ENCODE measurements around the gene ULK1.
A peak's percentile ranks its signal among the peaks of the same experiment; 100 is the strongest.
"Not testable (repeated sequence)": the region's sequence is repeated elsewhere in the genome, so short reads cannot be mapped to it uniquely, and the experiment has no call there.

ULK1 gene

DNA sequence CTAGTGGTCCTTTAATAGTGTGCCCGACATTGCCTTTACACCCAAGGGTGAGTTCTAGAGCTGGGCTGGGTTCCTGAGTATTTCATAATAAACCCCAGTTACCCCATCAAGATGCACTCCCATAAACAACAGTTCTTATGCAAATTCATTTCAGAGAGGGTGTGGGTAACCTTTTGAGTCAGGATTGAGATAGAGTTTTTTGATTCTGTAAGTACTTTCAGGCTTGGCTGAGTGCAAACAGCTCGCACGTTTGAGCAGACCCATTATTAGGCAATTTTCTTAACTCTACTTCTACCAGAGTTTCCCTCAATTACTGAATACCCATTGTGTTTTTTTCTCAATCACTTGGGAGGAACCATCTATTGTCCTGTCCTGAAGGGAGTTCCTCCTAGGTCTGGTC, 16.0 kb upstream of the ULK1 start:
- not testable (repeated sequence) for H3K4me3 ChIP-seq (ENCODE audit: low read length); H3K36me3 ChIP-seq (ENCODE audit: insufficient read depth, low read depth, low read length); H3K9me3 ChIP-seq (ENCODE audit: insufficient read depth, low read depth, low read length); H3K27me3 ChIP-seq (ENCODE audit: insufficient read depth, low read length); H3K9ac ChIP-seq (ENCODE audit: low read depth, low read length); H3K27ac ChIP-seq (ENCODE audit: low read length)
- H3K4me1 ChIP-seq (ENCODE audit: insufficient read depth, low read length) = peaks cover 11% of the 10 kb centered on the region

- Histone ChIP-seq H3K9ac (ENCODE audit: low read depth, low read length) (no peak overlapping the region), H3K27ac (ENCODE audit: low read length) (no peak overlapping the region), H3K36me3 (ENCODE audit: insufficient read depth, low read depth, low read length) (no peaks in the 10 kb centered on the region)
Observed at GRCh38 chr12:131882804-131883520, 11.5 kb upstream of the ULK1 start.

DNA sequence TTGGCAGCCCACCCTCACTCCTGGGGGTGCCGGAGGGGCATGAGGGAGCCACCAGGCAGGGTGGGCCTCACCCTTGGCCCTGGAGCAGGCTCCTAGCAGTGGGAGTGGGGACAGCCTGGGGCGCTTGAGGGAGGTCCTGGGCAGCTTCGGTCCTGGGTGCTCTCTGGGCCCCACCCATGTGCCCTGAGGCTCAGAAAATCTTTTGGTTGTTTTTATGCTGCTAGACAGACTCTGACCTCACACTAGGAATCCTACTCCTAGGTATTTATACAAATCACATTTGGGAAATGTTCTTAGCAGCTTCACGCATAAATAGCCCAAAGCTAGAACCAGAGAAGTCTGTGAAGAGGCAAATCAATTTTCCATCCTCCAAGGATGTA, 10.9 kb upstream of the ULK1 start:
- no peak overlapping the region for H3K27ac ChIP-seq (ENCODE audit: low read length)
- H3K27me3 ChIP-seq (ENCODE audit: insufficient read depth, low read length) = no peaks in the 10 kb centered on the region
- H3K9ac ChIP-seq (ENCODE audit: low read depth, low read length) = no peak overlapping the region
- peaks cover 5% of the 10 kb centered on the region for H3K9me3 ChIP-seq (ENCODE audit: insufficient read depth, low read depth, low read length)
- no peaks in the 10 kb centered on the region for H3K36me3 ChIP-seq (ENCODE audit: insufficient read depth, low read depth, low read length)
- H3K4me3 ChIP-seq (ENCODE audit: low read length) = no peak overlapping the region
- peaks cover 7% of the 10 kb centered on the region for H3K4me1 ChIP-seq (ENCODE audit: insufficient read depth, low read length)

More at GRCh38 chr12:131882804-131883520, 11.5 kb upstream of the ULK1 start:
- no peaks in the 10 kb centered on the region for H3K27me3 ChIP-seq (ENCODE audit: insufficient read depth, low read length)
- peaks cover 5% of the 10 kb centered on the region for H3K9me3 ChIP-seq (ENCODE audit: insufficient read depth, low read depth, low read length)
- H3K4me1 ChIP-seq (ENCODE audit: insufficient read depth, low read length) = peaks cover 11% of the 10 kb centered on the region
- H3K4me3 ChIP-seq (ENCODE audit: low read length) = no peak overlapping the region

GRCh38 chr12:131885076-131885475, 9.3 kb upstream of the ULK1 start:
- H3K4me3 ChIP-seq (ENCODE audit: low read length); H3K9me3 ChIP-seq (ENCODE audit: insufficient read depth, low read depth, low read length); H3K36me3 ChIP-seq (ENCODE audit: insufficient read depth, low read depth, low read length); H3K4me1 ChIP-seq (ENCODE audit: insufficient read depth, low read length); H3K27ac ChIP-seq (ENCODE audit: low read length); H3K9ac ChIP-seq (ENCODE audit: low read depth, low read length); H3K27me3 ChIP-seq (ENCODE audit: insufficient read depth, low read length): not testable (repeated sequence)

DNA sequence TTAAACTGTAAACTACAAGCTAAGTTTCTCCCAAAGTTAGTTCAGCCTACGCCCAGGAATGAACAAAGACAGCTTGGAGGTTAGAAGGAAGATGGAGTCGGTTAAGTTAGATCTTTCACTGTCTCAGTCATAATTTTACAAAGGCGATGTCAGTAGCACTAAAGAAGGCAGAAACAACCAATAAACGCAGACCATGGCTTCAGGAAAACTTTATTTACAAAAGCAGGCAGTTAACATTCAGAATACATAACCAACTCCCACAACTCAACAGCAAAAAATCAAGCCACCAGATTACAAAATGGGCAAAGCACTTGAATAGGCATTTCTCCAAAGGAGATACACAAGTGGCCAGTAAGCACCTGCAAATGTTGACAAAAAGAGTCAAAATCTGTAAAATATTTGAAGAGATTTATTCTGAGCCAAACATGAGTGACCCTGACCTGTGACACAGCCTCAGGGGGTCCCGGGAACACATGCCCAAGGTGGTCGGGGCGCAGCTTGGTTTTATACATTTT, 8.8 kb upstream of the ULK1 start:
- Histone ChIP-seq H3K27me3 (ENCODE audit: insufficient read depth, low read length) (no peaks in the 10 kb centered on the region), H3K4me1 (ENCODE audit: insufficient read depth, low read length) (peaks cover 3% of the 10 kb centered on the region; the same call in 1 of the 2 replicates), H3K27ac (ENCODE audit: low read length) (no peak overlapping the region), H3K9me3 (ENCODE audit: insufficient read depth, low read depth, low read length) (peaks cover 5% of the 10 kb centered on the region), H3K36me3 (ENCODE audit: insufficient read depth, low read depth, low read length) (no peaks in the 10 kb centered on the region), H3K4me3 (ENCODE audit: low read length) (no peak overlapping the region), H3K9ac (ENCODE audit: low read depth, low read length) (no peak overlapping the region)

GRCh38 chr12:131891722-131892121, 2.7 kb upstream of the ULK1 start:
- not testable (repeated sequence) for H3K27me3 ChIP-seq (ENCODE audit: insufficient read depth, low read length); H3K4me3 ChIP-seq (ENCODE audit: low read length); H3K9me3 ChIP-seq (ENCODE audit: insufficient read depth, low read depth, low read length); H3K9ac ChIP-seq (ENCODE audit: low read depth, low read length); H3K4me1 ChIP-seq (ENCODE audit: insufficient read depth, low read length); H3K27ac ChIP-seq (ENCODE audit: low read length); H3K36me3 ChIP-seq (ENCODE audit: insufficient read depth, low read depth, low read length)

DNA sequence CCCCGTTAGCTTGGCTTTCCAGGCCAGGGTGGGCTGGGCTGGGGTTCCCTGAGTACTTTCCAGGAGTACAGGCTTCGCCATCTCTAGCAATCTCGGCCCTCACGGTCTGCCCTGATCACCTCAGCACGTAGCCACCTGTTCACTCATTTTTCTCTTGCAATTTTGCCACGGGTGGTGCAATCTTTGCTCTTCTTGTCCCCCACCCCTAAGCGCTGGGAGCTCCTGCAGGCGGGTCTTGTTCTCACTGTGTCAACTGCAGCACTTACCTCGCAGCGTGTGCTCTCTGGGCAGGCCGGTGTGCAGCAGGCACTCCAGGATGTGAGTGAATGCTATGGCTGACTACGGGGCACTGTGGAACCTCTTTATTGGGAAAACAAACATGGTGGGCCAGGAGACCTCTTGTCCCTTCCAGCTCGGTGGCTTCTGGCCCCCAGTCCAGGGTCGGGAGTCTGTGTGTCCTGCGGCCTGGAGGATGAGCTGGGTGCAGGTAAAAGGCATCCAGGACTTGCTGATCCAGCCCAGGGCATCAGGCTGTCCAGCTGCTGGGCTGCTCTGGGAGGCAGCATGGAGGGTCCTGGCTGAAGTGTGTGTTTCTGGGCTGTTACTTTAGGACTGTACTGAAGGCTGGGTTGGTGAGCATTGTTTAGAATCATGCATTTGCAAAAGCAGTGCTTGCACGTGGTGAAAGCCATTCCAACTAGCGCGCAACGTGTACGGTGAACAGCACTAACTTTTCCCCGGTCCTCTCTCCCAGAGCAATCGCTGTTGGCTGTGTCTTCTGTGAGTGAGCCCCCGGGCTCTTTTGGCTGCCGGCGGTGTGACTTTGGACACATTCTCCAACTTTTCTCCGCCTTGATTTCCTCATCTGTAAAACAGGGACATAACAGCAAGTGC, 1.5 kb upstream of the ULK1 start:
- Histone ChIP-seq H3K36me3 (ENCODE audit: insufficient read depth, low read depth, low read length) (peaks cover 14% of the 10 kb centered on the region; the same call in 1 of the 2 replicates), H3K9me3 (ENCODE audit: insufficient read depth, low read depth, low read length) (no peaks in the 10 kb centered on the region), H3K9ac (ENCODE audit: low read depth, low read length) (no peak overlapping the region), H3K4me3 (ENCODE audit: low read length) (no peak overlapping the region), H3K27ac (ENCODE audit: low read length) (no peak overlapping the region), H3K27me3 (ENCODE audit: insufficient read depth, low read length) (no peaks in the 10 kb centered on the region), H3K4me1 (ENCODE audit: insufficient read depth, low read length) (peaks cover 5% of the 10 kb centered on the region)

DNA sequence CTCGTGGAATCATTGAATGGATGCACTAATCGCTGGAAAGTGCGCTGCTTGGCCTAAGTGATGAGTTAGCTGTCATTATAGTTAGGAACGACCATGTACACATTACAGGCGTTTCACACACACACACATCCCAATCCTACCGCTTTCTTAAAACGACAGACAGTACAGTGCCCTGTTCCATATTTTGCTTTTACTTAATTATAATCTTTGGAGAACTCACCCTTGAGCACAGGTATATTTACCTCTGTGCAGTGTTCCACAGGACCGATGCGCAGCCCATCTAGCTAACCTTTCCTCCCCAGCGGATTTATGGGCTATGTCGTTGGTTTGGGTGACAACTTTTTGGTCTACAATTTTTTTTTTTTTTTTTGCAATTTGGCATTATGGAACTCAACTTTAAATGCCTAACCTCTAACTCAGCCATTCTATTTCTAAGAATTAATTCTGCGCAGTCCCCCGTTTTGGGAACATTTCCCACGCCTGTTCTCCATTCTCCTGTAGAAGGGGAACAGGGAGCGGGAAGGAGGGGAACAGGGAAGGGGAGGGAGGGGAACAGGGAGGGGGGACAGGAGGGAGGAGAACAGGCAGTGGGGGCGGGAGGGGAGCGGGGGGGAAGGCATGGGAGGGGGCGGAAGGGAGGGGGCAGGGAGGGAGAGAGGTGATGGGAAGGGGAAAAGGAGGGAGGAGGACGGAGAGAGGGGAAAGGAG, 663 bp upstream of the ULK1 start:
- no peak overlapping the region for H3K27ac ChIP-seq (ENCODE audit: low read length)
- H3K4me3 ChIP-seq (ENCODE audit: low read length) = no peak overlapping the region; the same call in 1 of the 2 replicates
- no peaks in the 10 kb centered on the region for H3K27me3 ChIP-seq (ENCODE audit: insufficient read depth, low read length)
- H3K9me3 ChIP-seq (ENCODE audit: insufficient read depth, low read depth, low read length) = no peaks in the 10 kb centered on the region
- no peak overlapping the region for H3K9ac ChIP-seq (ENCODE audit: low read depth, low read length)
- peaks cover 5% of the 10 kb centered on the region for H3K4me1 ChIP-seq (ENCODE audit: insufficient read depth, low read length)
- peaks cover 14% of the 10 kb centered on the region; the same call in 1 of the 2 replicates for H3K36me3 ChIP-seq (ENCODE audit: insufficient read depth, low read depth, low read length)

DNA sequence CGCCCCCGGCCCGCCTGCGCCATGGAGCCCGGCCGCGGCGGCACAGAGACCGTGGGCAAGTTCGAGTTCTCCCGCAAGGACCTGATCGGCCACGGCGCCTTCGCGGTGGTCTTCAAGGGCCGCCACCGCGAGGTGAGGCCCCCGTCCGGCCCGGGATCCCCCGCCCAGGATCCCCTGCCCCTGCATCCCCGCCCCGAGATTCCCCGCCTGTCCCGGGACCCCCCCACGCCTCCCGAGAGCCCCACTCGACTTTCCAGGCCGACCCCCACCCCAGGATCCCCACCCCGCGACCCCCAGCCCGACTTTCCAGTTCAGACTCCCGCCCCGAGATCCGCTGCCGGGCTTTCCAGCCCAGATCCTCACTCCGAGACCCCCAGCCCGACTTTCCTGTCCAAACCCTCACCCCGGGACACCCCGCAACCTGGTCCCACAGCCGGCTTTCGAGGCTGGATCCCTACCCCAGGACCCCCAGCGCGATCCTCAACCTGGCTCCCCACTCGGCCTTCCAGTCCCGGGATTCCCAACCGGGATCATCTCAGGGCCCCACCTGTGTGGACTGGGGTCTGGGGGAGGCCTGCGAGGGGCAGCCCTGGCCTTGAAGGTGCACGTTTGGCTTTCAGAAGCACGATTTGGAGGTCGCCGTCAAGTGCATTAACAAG, 688 bp downstream of the ULK1 start:
- peaks cover 3% of the 10 kb centered on the region; the same call in 1 of the 2 replicates for H3K4me1 ChIP-seq (ENCODE audit: insufficient read depth, low read length)
- peak overlapping the region; percentile 67; the same call in 1 of the 2 replicates for H3K9ac ChIP-seq (ENCODE audit: low read depth, low read length)
- peak overlapping the region; percentile 78 for H3K4me3 ChIP-seq (ENCODE audit: low read length)
- H3K9me3 ChIP-seq (ENCODE audit: insufficient read depth, low read depth, low read length) = no peaks in the 10 kb centered on the region
- no peak overlapping the region for H3K27ac ChIP-seq (ENCODE audit: low read length)
- H3K27me3 ChIP-seq (ENCODE audit: insufficient read depth, low read length) = no peaks in the 10 kb centered on the region
- peaks cover 14% of the 10 kb centered on the region; the same call in 1 of the 2 replicates for H3K36me3 ChIP-seq (ENCODE audit: insufficient read depth, low read depth, low read length)

GRCh38 chr12:131895640-131896079, 1.2 kb downstream of the ULK1 start:
- H3K9me3 ChIP-seq (ENCODE audit: insufficient read depth, low read depth, low read length) = no peaks in the 10 kb centered on the region
- peak overlapping the region; percentile 67; the same call in 1 of the 2 replicates for H3K9ac ChIP-seq (ENCODE audit: low read depth, low read length)
- H3K4me1 ChIP-seq (ENCODE audit: insufficient read depth, low read length) = peaks cover 3% of the 10 kb centered on the region; the same call in 1 of the 2 replicates
- H3K27me3 ChIP-seq (ENCODE audit: insufficient read depth, low read length) = no peaks in the 10 kb centered on the region
- peak overlapping the region; percentile 78 for H3K4me3 ChIP-seq (ENCODE audit: low read length)
- no peak overlapping the region for H3K27ac ChIP-seq (ENCODE audit: low read length)
- peaks cover 14% of the 10 kb centered on the region; the same call in 1 of the 2 replicates for H3K36me3 ChIP-seq (ENCODE audit: insufficient read depth, low read depth, low read length)

Measured in iPS-20b (cell line).